Neural cell (in vitro differentiated cells): ENCODE data around the gene INPP5E. TPM values are rescaled to one million over a fixed set of nuclear protein-coding genes. Genes with fewer than 3 reads are reported as not detected.

Experiments
- H2AFZ ChIP-seq: fragments of 200-600, 300-800 bp; sonication (generic), shearing (Covaris generic); 2 replicates; pipeline ENCODE4 v1.6.0; 2014; ENCODE audit warnings: low read depth, mild to moderate bottlenecking, antibody characterized with exemption, low read length, moderate library complexity
- H3F3A ChIP-seq: fragments of 200-600 bp; shearing (Covaris generic); 2 replicates; pipeline ENCODE4 v1.6.1; 2016; ENCODE audit warnings: mild to moderate bottlenecking, moderate library complexity, mixed read lengths, antibody characterized with exemption, low read length; ENCODE audit not compliant: insufficient read depth, poor library complexity, severe bottlenecking
- H3K27ac ChIP-seq: fragments of 200-600, 300-800 bp; sonication (generic), shearing (Covaris generic); 2 replicates; pipeline ENCODE4 v1.5.1; 2014; ENCODE audit warnings: mild to moderate bottlenecking, low read length, moderate library complexity
- H3K27me3 ChIP-seq: fragments of 300-800, 200-600 bp; sonication (generic), shearing (Covaris generic); 2 replicates; pipeline ENCODE4 v1.6.0; 2014; ENCODE audit warnings: mild to moderate bottlenecking, low read depth, low read length, moderate library complexity; ENCODE audit not compliant: insufficient read depth
- H3K36me3 ChIP-seq: fragments of 300-800, 200-600 bp; sonication (generic), shearing (Covaris generic); 2 replicates; pipeline ENCODE4 v1.5.1; 2014; ENCODE audit warnings: mild to moderate bottlenecking, antibody characterized with exemption, low read length, moderate library complexity; ENCODE audit not compliant: insufficient read depth
- H3K4me2 ChIP-seq: fragments of 300-800, 200-600 bp; sonication (generic), shearing (Covaris generic); 2 replicates; pipeline ENCODE4 v1.6.0; 2014; ENCODE audit warnings: mild to moderate bottlenecking, low read length
- H3K4me3 ChIP-seq: fragments of 300-800, 200-600 bp; sonication (generic), shearing (Covaris generic); 2 replicates; pipeline ENCODE4 v1.5.1; 2014; ENCODE audit warnings: mild to moderate bottlenecking, low read length, moderate library complexity
- H3K79me2 ChIP-seq: fragments of 200-600 bp; shearing (Covaris generic); replicated peaks from 2 replicates; pipeline ENCODE4 v1.6.0; 2014; ENCODE audit warnings: mild to moderate bottlenecking, low read length, moderate library complexity; ENCODE audit not compliant: insufficient read depth
- H3K9ac ChIP-seq: fragments of 300-800, 200-600 bp; sonication (generic), shearing (Covaris generic); 2 replicates; pipeline ENCODE4 v1.6.1; 2016; ENCODE audit warnings: mild to moderate bottlenecking, low read length, mixed read lengths
- H3K9me2 ChIP-seq: fragments of 200-600 bp; shearing (Covaris generic); 2 replicates; pipeline ENCODE4 v1.6.1; 2016; ENCODE audit warnings: mild to moderate bottlenecking, low read length, mixed read lengths; ENCODE audit not compliant: insufficient read depth
- H3K9me3 ChIP-seq: fragments of 200-600, 300-800 bp; sonication (generic), shearing (Covaris generic); 2 replicates; pipeline ENCODE4 v1.6.1; 2016; ENCODE audit warnings: mild to moderate bottlenecking, mixed run types, low read length, moderate library complexity, mixed read lengths
- H4K20me1 ChIP-seq: fragments of 200-600 bp; shearing (Covaris generic); 2 replicates; pipeline ENCODE4 v1.6.1; 2016; ENCODE audit warnings: mild to moderate bottlenecking, mixed run types; ENCODE audit not compliant: insufficient read depth
- EP300 ChIP-seq: fragments of 450-650 bp; conservative IDR thresholded peaks from 2 replicates; pipeline ENCODE4 v1.6.1; 2014; ENCODE audit warnings: antibody characterized with exemption, mild to moderate bottlenecking, moderate library complexity; ENCODE audit not compliant: poor library complexity, severe bottlenecking
- EZH2 ChIP-seq: fragments of 200-600, 300-800 bp; shearing (Covaris generic), sonication (generic); IDR thresholded peaks from 2 replicates; pipeline ENCODE4 v1.6.1; 2014; ENCODE audit warnings: antibody characterized with exemption, low read length, borderline replicate concordance, mild to moderate bottlenecking; ENCODE audit not compliant: insufficient read depth, poor library complexity, severe bottlenecking
- MXI1 ChIP-seq: fragments of 450-650 bp; conservative IDR thresholded peaks from 2 replicates; pipeline ENCODE4 v1.6.1; 2014; ENCODE audit warnings: antibody characterized with exemption, mild to moderate bottlenecking; ENCODE audit not compliant: poor library complexity, severe bottlenecking
- POLR2AphosphoS5 ChIP-seq: IDR thresholded peaks from 2 replicates; pipeline ENCODE4 v1.6.1; 2012
- RAD21 ChIP-seq: fragments of 450-650 bp; conservative IDR thresholded peaks from 2 replicates; pipeline ENCODE4 v1.6.1; 2014; ENCODE audit warnings: antibody characterized with exemption, mild to moderate bottlenecking, moderate library complexity
- SMC3 ChIP-seq: fragments of 450-650 bp; conservative IDR thresholded peaks from 2 replicates; pipeline ENCODE4 v1.6.1; 2014; ENCODE audit warnings: antibody characterized with exemption, mild to moderate bottlenecking, moderate library complexity; ENCODE audit not compliant: poor library complexity
- TAF1 ChIP-seq: IDR thresholded peaks from 2 replicates; pipeline ENCODE4 v1.6.1; 2012; ENCODE audit warnings: low read depth
- polyA plus RNA-seq: library from polyadenylated mRNA; depleted of rRNA; stranded (reverse); fragments of >200 nt; gene quantifications from 2 replicates; pipeline ENCODE4 v1.2.3, GENCODE V29; 2014
- TF ChIP-seq, protein P1 (sequence below): fragments of 450-650 bp; IDR thresholded peaks from 2 replicates; pipeline ENCODE4 v1.5.1; 2014; ENCODE audit warnings: antibody characterized with exemption, mild to moderate bottlenecking, moderate library complexity; ENCODE audit not compliant: poor library complexity, severe bottlenecking
- TF ChIP-seq, protein P2 (sequence below): IDR thresholded peaks from 2 replicates; pipeline ENCODE4 v1.6.1; 2012; ENCODE audit warnings: borderline replicate concordance

Gene INPP5E
- polyA plus RNA-seq, 1 donor from 2014 or later: 17.9 TPM

DNA sequence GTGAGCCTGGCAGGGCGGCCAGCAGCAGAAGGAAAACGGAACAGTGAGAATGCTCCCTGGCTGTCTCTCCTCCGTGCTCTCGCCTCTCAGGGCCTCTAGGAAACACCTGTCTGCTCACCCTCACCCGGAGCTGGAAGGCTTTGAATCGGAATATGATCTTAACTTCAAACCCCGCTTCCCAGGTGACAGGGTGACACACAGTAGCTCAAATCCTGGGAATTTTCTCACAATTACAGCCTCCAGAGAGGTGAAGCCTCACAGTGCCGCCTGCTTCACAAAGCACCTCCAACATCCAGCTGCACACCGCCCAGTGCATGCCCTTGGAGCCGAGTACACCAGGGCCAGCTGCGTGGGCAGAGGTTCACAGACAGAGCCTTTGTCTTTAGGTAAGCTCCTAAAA lies 30.7 kb upstream of the INPP5E start:
- H3K9me3 ChIP-seq: no peaks in the 10 kb centered on the region
- peaks cover 10% of the 10 kb centered on the region for H3K79me2 ChIP-seq
- peaks cover 4% of the 10 kb centered on the region for H3K36me3 ChIP-seq
- H2AFZ ChIP-seq: no peak overlapping the region
- no peak overlapping the region for H3K4me2 ChIP-seq
- H3K27ac ChIP-seq: no peak overlapping the region
- H3K9ac ChIP-seq: no peak overlapping the region
- H3K4me3 ChIP-seq: no peak overlapping the region
- H4K20me1 ChIP-seq: peaks cover 7% of the 10 kb centered on the region
- H3F3A ChIP-seq: no peaks in the 10 kb centered on the region
- no peaks in the 10 kb centered on the region for H3K27me3 ChIP-seq
- no peaks in the 10 kb centered on the region for H3K9me2 ChIP-seq
- TF ChIP-seq RAD21 (no peak), EZH2 (no peak), EP300 (no peak), SMC3 (no peak)
- TF ChIP-seq, protein P1, sequence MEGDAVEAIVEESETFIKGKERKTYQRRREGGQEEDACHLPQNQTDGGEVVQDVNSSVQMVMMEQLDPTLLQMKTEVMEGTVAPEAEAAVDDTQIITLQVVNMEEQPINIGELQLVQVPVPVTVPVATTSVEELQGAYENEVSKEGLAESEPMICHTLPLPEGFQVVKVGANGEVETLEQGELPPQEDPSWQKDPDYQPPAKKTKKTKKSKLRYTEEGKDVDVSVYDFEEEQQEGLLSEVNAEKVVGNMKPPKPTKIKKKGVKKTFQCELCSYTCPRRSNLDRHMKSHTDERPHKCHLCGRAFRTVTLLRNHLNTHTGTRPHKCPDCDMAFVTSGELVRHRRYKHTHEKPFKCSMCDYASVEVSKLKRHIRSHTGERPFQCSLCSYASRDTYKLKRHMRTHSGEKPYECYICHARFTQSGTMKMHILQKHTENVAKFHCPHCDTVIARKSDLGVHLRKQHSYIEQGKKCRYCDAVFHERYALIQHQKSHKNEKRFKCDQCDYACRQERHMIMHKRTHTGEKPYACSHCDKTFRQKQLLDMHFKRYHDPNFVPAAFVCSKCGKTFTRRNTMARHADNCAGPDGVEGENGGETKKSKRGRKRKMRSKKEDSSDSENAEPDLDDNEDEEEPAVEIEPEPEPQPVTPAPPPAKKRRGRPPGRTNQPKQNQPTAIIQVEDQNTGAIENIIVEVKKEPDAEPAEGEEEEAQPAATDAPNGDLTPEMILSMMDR: no peak
- TF ChIP-seq, protein P2, sequence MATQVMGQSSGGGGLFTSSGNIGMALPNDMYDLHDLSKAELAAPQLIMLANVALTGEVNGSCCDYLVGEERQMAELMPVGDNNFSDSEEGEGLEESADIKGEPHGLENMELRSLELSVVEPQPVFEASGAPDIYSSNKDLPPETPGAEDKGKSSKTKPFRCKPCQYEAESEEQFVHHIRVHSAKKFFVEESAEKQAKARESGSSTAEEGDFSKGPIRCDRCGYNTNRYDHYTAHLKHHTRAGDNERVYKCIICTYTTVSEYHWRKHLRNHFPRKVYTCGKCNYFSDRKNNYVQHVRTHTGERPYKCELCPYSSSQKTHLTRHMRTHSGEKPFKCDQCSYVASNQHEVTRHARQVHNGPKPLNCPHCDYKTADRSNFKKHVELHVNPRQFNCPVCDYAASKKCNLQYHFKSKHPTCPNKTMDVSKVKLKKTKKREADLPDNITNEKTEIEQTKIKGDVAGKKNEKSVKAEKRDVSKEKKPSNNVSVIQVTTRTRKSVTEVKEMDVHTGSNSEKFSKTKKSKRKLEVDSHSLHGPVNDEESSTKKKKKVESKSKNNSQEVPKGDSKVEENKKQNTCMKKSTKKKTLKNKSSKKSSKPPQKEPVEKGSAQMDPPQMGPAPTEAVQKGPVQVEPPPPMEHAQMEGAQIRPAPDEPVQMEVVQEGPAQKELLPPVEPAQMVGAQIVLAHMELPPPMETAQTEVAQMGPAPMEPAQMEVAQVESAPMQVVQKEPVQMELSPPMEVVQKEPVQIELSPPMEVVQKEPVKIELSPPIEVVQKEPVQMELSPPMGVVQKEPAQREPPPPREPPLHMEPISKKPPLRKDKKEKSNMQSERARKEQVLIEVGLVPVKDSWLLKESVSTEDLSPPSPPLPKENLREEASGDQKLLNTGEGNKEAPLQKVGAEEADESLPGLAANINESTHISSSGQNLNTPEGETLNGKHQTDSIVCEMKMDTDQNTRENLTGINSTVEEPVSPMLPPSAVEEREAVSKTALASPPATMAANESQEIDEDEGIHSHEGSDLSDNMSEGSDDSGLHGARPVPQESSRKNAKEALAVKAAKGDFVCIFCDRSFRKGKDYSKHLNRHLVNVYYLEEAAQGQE: no peak

DNA sequence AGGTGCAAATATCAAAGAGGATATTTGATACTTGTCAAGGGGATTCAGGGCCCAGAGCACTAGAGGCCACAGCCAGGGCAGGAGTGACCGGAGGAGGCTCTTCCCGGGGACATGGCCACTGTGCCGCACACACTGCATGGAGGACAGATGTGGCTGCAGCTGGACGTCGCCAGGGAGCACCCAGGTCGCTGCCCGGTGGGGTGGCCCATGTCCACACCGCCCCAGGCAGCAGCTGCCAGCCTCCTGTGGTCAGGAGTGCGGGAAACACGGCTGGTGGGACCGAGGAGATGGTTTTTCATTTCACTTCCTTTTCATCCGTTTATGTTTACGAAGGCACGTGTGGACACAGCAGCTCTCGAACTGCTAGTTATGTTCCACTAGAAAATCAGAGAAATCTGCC lies 28.1 kb upstream of the INPP5E start:
- TF ChIP-seq, protein P2: no peak
- TF ChIP-seq POLR2AphosphoS5 (no peak), SMC3 (no peak), MXI1 (no peak), EZH2 (no peak), EP300 (no peak), RAD21 (no peak), TAF1 (no peak)
- TF ChIP-seq, protein P1: no peak
- Histone ChIP-seq H3K9me2 (no peaks in the 10 kb centered on the region), H3K36me3 (peaks cover 4% of the 10 kb centered on the region), H2AFZ (no peak overlapping the region), H3K4me3 (no peak overlapping the region), H3K27me3 (no peaks in the 10 kb centered on the region), H3K27ac (no peak overlapping the region), H3K9ac (no peak overlapping the region), H3K4me2 (no peak overlapping the region), H3F3A (no peaks in the 10 kb centered on the region), H4K20me1 (peaks cover 3% of the 10 kb centered on the region), H3K79me2 (peaks cover 7% of the 10 kb centered on the region), H3K9me3 (no peaks in the 10 kb centered on the region)
